NCI-H446 (cell line): ENCODE data around the gene CAPG.
"Not testable (repeated sequence)": the region's sequence is repeated elsewhere in the genome, so short reads cannot be mapped to it uniquely, and the experiment has no call there.

ENCODE experiments used
- DNase-seq, 2 experiments: peaks; one replicate each; lab custom pipeline; 2025; lab: John Stamatoyannopoulos, UW

Gene CAPG

GRCh38 chr2:85420536-85421259, 10.5 kb upstream of the CAPG start:
- DNase-seq = peak; percentile 63 to 92

- no peak for DNase-seq
Observed at GRCh38 chr2:85419009-85419675, 9.0 kb upstream of the CAPG start.

GRCh38 chr2:85418132-85419008, 8.2 kb upstream of the CAPG start, which contains the start of gene SH2D6:
Gene SH2D6, plus strand, starts transcription at chr2:85418714. Its CDS starts 10,752 bp downstream, at chr2:85429466.
- peak; percentile 58 to 89 for DNase-seq

- DNase-seq = no peak
Observed at GRCh38 chr2:85415980-85416650, 5.9 kb upstream of the CAPG start.

- no peak for DNase-seq
Observed at GRCh38 chr2:85414761-85415553, 4.8 kb upstream of the CAPG start.

- not testable (repeated sequence) for DNase-seq
Observed at GRCh38 chr2:85414421-85414759, 4.2 kb upstream of the CAPG start.

- no peak for DNase-seq
Observed at GRCh38 chr2:85413592-85414420, 3.6 kb upstream of the CAPG start.

GRCh38 chr2:85411405-85411748, 1.2 kb upstream of the CAPG start:
- DNase-seq = no peak

GRCh38 chr2:85410584-85411404, 628 bp upstream of the CAPG start:
- no peak for DNase-seq

GRCh38 chr2:85405201-85406059, 4.7 kb downstream of the CAPG start:
- DNase-seq = peak; percentile 80 to 93

- no peak for DNase-seq
Observed at GRCh38 chr2:85401844-85402243, 8.3 kb downstream of the CAPG start.

- DNase-seq = no peak
Observed at GRCh38 chr2:85401464-85401805, 8.7 kb downstream of the CAPG start.

- DNase-seq = peak; percentile 84 to 95
Observed at GRCh38 chr2:85400541-85401463, 9.4 kb downstream of the CAPG start.

GRCh38 chr2:85400023-85400422, 10.1 kb downstream of the CAPG start:
- DNase-seq = no peak

GRCh38 chr2:85399183-85399455, 11.0 kb downstream of the CAPG start:
- DNase-seq = no peak

GRCh38 chr2:85398426-85399182, 11.6 kb downstream of the CAPG start:
- DNase-seq = no peak

- no peak for DNase-seq
Observed at GRCh38 chr2:85397925-85398331, 12.2 kb downstream of the CAPG start.
